Measurements from ENCODE around the gene ARL2BP.

Gene ARL2BP

GRCh38 chr16:57226701-57227621 lies 18.1 kb upstream of the ARL2BP start:
- TF ChIP-seq CSRNP3 (CRISPR knock-in tag; IDR thresholded peaks at IDR 0.05) (no peak), ISL1 (CRISPR knock-in tag; IDR thresholded peaks at IDR 0.05) (peak; percentile 63), CSDC2 (CRISPR knock-in tag; IDR thresholded peaks at IDR 0.05) (peak; percentile 86; the same call in 1 of the 2 replicates), OSR1 (CRISPR knock-in tag; IDR thresholded peaks at IDR 0.05) (no peak), ZC3H10 (CRISPR knock-in tag; IDR thresholded peaks at IDR 0.05) (0 out of 2 replicates have a peak, but pooled peaks have one; percentile 40), PPARA (CRISPR knock-in tag; IDR thresholded peaks at IDR 0.05; ENCODE audit: borderline replicate concordance) (no peak), SNAI2 (CRISPR knock-in tag; IDR thresholded peaks at IDR 0.05) (0 out of 2 replicates have a peak, but pooled peaks have one; percentile 82), TCF4 (CRISPR knock-in tag; IDR thresholded peaks at IDR 0.05; ENCODE audit: borderline replicate concordance) (no peak; the same call in 1 of the 2 replicates), ZFP30 (CRISPR knock-in tag; IDR thresholded peaks at IDR 0.05) (no peak), ZNF565 (CRISPR knock-in tag; conservative IDR thresholded peaks at IDR 0.05; ENCODE audit: low read depth) (no peak), ZFP3 (CRISPR knock-in tag; IDR thresholded peaks at IDR 0.05) (peak; percentile 67)
- TF ChIP-seq, protein P1, sequence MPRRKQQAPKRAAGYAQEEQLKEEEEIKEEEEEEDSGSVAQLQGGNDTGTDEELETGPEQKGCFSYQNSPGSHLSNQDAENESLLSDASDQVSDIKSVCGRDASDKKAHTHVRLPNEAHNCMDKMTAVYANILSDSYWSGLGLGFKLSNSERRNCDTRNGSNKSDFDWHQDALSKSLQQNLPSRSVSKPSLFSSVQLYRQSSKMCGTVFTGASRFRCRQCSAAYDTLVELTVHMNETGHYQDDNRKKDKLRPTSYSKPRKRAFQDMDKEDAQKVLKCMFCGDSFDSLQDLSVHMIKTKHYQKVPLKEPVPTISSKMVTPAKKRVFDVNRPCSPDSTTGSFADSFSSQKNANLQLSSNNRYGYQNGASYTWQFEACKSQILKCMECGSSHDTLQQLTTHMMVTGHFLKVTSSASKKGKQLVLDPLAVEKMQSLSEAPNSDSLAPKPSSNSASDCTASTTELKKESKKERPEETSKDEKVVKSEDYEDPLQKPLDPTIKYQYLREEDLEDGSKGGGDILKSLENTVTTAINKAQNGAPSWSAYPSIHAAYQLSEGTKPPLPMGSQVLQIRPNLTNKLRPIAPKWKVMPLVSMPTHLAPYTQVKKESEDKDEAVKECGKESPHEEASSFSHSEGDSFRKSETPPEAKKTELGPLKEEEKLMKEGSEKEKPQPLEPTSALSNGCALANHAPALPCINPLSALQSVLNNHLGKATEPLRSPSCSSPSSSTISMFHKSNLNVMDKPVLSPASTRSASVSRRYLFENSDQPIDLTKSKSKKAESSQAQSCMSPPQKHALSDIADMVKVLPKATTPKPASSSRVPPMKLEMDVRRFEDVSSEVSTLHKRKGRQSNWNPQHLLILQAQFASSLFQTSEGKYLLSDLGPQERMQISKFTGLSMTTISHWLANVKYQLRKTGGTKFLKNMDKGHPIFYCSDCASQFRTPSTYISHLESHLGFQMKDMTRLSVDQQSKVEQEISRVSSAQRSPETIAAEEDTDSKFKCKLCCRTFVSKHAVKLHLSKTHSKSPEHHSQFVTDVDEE (CRISPR knock-in tag; IDR thresholded peaks at IDR 0.05): peak; percentile 47
- ATAC-seq: peak; percentile 93

GRCh38 chr16:57229079-57229478 lies 16.0 kb upstream of the ARL2BP start:
- no peak for ATAC-seq
- no peak for TF ChIP-seq ZFP30 (CRISPR knock-in tag; IDR thresholded peaks at IDR 0.05)
- TF ChIP-seq RARB (CRISPR knock-in tag; IDR thresholded peaks at IDR 0.05): no peak
- TF ChIP-seq CSRNP3 (CRISPR knock-in tag; IDR thresholded peaks at IDR 0.05): no peak
- TF ChIP-seq, protein P2, sequence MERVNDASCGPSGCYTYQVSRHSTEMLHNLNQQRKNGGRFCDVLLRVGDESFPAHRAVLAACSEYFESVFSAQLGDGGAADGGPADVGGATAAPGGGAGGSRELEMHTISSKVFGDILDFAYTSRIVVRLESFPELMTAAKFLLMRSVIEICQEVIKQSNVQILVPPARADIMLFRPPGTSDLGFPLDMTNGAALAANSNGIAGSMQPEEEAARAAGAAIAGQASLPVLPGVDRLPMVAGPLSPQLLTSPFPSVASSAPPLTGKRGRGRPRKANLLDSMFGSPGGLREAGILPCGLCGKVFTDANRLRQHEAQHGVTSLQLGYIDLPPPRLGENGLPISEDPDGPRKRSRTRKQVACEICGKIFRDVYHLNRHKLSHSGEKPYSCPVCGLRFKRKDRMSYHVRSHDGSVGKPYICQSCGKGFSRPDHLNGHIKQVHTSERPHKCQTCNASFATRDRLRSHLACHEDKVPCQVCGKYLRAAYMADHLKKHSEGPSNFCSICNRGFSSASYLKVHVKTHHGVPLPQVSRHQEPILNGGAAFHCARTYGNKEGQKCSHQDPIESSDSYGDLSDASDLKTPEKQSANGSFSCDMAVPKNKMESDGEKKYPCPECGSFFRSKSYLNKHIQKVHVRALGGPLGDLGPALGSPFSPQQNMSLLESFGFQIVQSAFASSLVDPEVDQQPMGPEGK (CRISPR knock-in tag; IDR thresholded peaks at IDR 0.05; ENCODE audit: borderline replicate concordance): no peak
- TF ChIP-seq, protein P1 (CRISPR knock-in tag; IDR thresholded peaks at IDR 0.05): no peak
- no peak for TF ChIP-seq CSDC2 (CRISPR knock-in tag; IDR thresholded peaks at IDR 0.05)
- no peak for TF ChIP-seq ZNF565 (CRISPR knock-in tag; conservative IDR thresholded peaks at IDR 0.05; ENCODE audit: low read depth)
- no peak for TF ChIP-seq SNAI2 (CRISPR knock-in tag; IDR thresholded peaks at IDR 0.05)
- TF ChIP-seq GLIS3 (CRISPR knock-in tag; IDR thresholded peaks at IDR 0.05): no peak
- no peak for TF ChIP-seq ISL1 (CRISPR knock-in tag; IDR thresholded peaks at IDR 0.05)
- TF ChIP-seq BACH2 (CRISPR knock-in tag; IDR thresholded peaks at IDR 0.05; ENCODE audit: borderline replicate concordance): no peak
- no peak for TF ChIP-seq ZC3H10 (CRISPR knock-in tag; IDR thresholded peaks at IDR 0.05)

Data from SK-N-SH treated with all-trans-retinoic acid at 6 μM for 48 hours (cell line).